ENCODE results near the gene CHST11. TPM values are rescaled to one million over a fixed set of nuclear protein-coding genes. Genes with fewer than 3 reads are reported as not detected.

Gene CHST11
- total RNA-seq, 1 donor from 2014 or later, result 15.5 TPM

GRCh38 chr12:104593482-104593881 lies 136.7 kb downstream of the CHST11 start:
- H3K36me3 Mint-ChIP-seq, result peaks cover 4% of the 10 kb centered on the region
- no peak for DNase-seq (ENCODE audit: extremely low spot score, unreplicated experiment)
- H3K4me3 Mint-ChIP-seq, result no peak overlapping the region
- H3K27ac Mint-ChIP-seq, result no peak overlapping the region
- H3K9me3 Mint-ChIP-seq, result no peaks in the 10 kb centered on the region
- peaks cover 26% of the 10 kb centered on the region for H3K4me1 Mint-ChIP-seq (ENCODE audit: unreplicated experiment)
- H3K27me3 Mint-ChIP-seq, result no peaks in the 10 kb centered on the region
- TF ChIP-seq CTCF (conservative IDR thresholded peaks at IDR 0.05), result no peak

- H3K4me1 Mint-ChIP-seq (ENCODE audit: unreplicated experiment), result peaks cover 41% of the 10 kb centered on the region
These were observed 139.5 kb downstream of the CHST11 start for GRCh38 chr12:104596134-104596799.

GRCh38 chr12:104596898-104597843 lies 140.4 kb downstream of the CHST11 start:
- Mint-ChIP-seq H3K4me1 (ENCODE audit: unreplicated experiment) (peaks cover 46% of the 10 kb centered on the region), H3K27ac (peak overlapping the region; percentile 64), H3K4me3 (peak overlapping the region; percentile 11), H3K36me3 (peaks cover 4% of the 10 kb centered on the region), H3K9me3 (no peaks in the 10 kb centered on the region), H3K27me3 (no peaks in the 10 kb centered on the region)
- no peak for DNase-seq (ENCODE audit: extremely low spot score, unreplicated experiment)
- TF ChIP-seq CTCF (conservative IDR thresholded peaks at IDR 0.05), result no peak

More at GRCh38 chr12:104596134-104596799, 139.5 kb downstream of the CHST11 start:
- TF ChIP-seq CTCF (conservative IDR thresholded peaks at IDR 0.05), result no peak
- peak overlapping the region; percentile 21 for H3K4me3 Mint-ChIP-seq
- peak overlapping the region; percentile 64 for H3K27ac Mint-ChIP-seq
- H3K9me3 Mint-ChIP-seq, result no peaks in the 10 kb centered on the region
- no peak for DNase-seq (ENCODE audit: extremely low spot score, unreplicated experiment)
- H3K36me3 Mint-ChIP-seq, result peaks cover 2% of the 10 kb centered on the region
- H3K27me3 Mint-ChIP-seq, result no peaks in the 10 kb centered on the region

GRCh38 chr12:104598342-104599271 lies 141.9 kb downstream of the CHST11 start:
- DNase-seq (ENCODE audit: extremely low spot score, unreplicated experiment), result no peak
- Mint-ChIP-seq H3K4me3 (no peak overlapping the region), H3K36me3 (peaks cover 5% of the 10 kb centered on the region), H3K9me3 (no peaks in the 10 kb centered on the region), H3K27ac (peak overlapping the region; percentile 43), H3K27me3 (no peaks in the 10 kb centered on the region), H3K4me1 (ENCODE audit: unreplicated experiment) (peaks cover 51% of the 10 kb centered on the region)
- TF ChIP-seq CTCF (conservative IDR thresholded peaks at IDR 0.05), result no peak
